ENCODE measurements around the gene TLE3.
A peak's percentile ranks its signal among the peaks of the same experiment; 100 is the strongest.

The TLE3 gene

GRCh38 chr15:70098461-70099166 lies 897 bp upstream of the TLE3 start:
- Histone ChIP-seq H3K4me1 (ENCODE audit: insufficient read depth, low read length) (peaks cover 19% of the 10 kb centered on the region), H3K9ac (ENCODE audit: low read depth, low read length) (peak overlapping the region; percentile 99), H3K36me3 (ENCODE audit: insufficient read depth, low read length) (no peaks in the 10 kb centered on the region; the same call in 1 of the 2 replicates), H3K9me3 (ENCODE audit: control insufficient read depth, insufficient read depth, low read length) (no peaks in the 10 kb centered on the region)

GRCh38 chr15:70098153-70098460 lies 390 bp upstream of the TLE3 start:
- Histone ChIP-seq H3K9ac (ENCODE audit: low read depth, low read length) (peak overlapping the region; percentile 99; the same call in 1 of the 2 replicates), H3K36me3 (ENCODE audit: insufficient read depth, low read length) (no peaks in the 10 kb centered on the region; the same call in 1 of the 2 replicates), H3K9me3 (ENCODE audit: control insufficient read depth, insufficient read depth, low read length) (no peaks in the 10 kb centered on the region), H3K4me1 (ENCODE audit: insufficient read depth, low read length) (peaks cover 24% of the 10 kb centered on the region)

DNA sequence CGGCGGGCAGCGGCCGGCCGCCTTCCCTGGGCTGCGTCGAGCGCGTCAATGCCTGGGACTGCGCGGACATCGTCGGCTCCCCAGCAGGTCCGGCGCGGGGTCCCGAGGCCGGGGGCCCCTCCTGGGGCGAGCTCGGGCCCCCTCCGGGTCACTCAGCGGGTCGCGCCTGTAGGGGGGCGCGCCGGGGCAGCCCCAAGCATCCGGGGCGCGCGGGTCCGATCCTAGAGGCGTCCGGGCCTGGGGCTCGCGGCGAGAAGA lies 725 bp downstream of the TLE3 start:
- H3K4me1 ChIP-seq (ENCODE audit: insufficient read depth, low read length), result peaks cover 35% of the 10 kb centered on the region
- no peaks in the 10 kb centered on the region for H3K9me3 ChIP-seq (ENCODE audit: control insufficient read depth, insufficient read depth, low read length)
- H3K9ac ChIP-seq (ENCODE audit: low read depth, low read length), result peak overlapping the region; percentile 99
- H3K36me3 ChIP-seq (ENCODE audit: insufficient read depth, low read length), result peaks cover 9% of the 10 kb centered on the region

GRCh38 chr15:70096215-70097062 lies 1.3 kb downstream of the TLE3 start:
- Histone ChIP-seq H3K9me3 (ENCODE audit: control insufficient read depth, insufficient read depth, low read length) (no peaks in the 10 kb centered on the region), H3K4me1 (ENCODE audit: insufficient read depth, low read length) (peaks cover 36% of the 10 kb centered on the region), H3K36me3 (ENCODE audit: insufficient read depth, low read length) (peaks cover 12% of the 10 kb centered on the region), H3K9ac (ENCODE audit: low read depth, low read length) (peak overlapping the region; percentile 99)

GRCh38 chr15:70095408-70096214 lies 2.1 kb downstream of the TLE3 start:
- no peaks in the 10 kb centered on the region for H3K9me3 ChIP-seq (ENCODE audit: control insufficient read depth, insufficient read depth, low read length)
- H3K4me1 ChIP-seq (ENCODE audit: insufficient read depth, low read length), result peaks cover 43% of the 10 kb centered on the region
- peaks cover 13% of the 10 kb centered on the region for H3K36me3 ChIP-seq (ENCODE audit: insufficient read depth, low read length)
- peak overlapping the region; percentile 99 for H3K9ac ChIP-seq (ENCODE audit: low read depth, low read length)

DNA sequence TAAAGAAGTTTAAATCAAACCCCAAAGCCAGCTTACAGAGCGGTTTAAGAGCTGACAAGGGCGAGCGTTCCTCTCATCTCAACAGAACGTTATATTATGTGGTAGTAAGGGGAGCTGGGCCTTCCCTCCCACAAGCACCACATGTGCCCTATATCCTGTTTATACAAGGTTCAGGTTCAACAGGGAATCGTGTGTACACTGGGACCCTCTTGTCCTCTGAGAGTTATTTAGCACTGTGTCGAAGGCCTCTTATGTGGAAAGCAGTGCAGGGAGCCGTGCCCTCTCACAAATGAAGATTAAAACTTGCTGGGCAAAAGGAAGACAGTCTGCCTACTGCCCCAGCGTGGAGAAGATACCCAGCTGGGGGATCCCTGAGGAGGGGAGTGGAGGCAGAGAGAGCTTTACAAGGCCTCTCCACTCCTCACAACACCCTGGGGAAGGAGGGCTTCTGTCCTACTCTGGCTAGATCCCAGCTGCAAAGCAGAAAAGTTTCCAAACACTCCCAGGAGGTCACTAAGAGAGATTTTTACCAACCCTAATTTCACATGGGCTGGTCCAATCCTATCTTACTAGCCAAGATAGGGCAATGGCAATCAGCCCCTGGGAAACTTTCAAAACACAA lies 2.9 kb downstream of the TLE3 start:
- Histone ChIP-seq H3K36me3 (ENCODE audit: insufficient read depth, low read length) (peaks cover 13% of the 10 kb centered on the region), H3K9me3 (ENCODE audit: control insufficient read depth, insufficient read depth, low read length) (no peaks in the 10 kb centered on the region), H3K4me1 (ENCODE audit: insufficient read depth, low read length) (peaks cover 51% of the 10 kb centered on the region), H3K9ac (ENCODE audit: low read depth, low read length) (peak overlapping the region; percentile 99)

DNA sequence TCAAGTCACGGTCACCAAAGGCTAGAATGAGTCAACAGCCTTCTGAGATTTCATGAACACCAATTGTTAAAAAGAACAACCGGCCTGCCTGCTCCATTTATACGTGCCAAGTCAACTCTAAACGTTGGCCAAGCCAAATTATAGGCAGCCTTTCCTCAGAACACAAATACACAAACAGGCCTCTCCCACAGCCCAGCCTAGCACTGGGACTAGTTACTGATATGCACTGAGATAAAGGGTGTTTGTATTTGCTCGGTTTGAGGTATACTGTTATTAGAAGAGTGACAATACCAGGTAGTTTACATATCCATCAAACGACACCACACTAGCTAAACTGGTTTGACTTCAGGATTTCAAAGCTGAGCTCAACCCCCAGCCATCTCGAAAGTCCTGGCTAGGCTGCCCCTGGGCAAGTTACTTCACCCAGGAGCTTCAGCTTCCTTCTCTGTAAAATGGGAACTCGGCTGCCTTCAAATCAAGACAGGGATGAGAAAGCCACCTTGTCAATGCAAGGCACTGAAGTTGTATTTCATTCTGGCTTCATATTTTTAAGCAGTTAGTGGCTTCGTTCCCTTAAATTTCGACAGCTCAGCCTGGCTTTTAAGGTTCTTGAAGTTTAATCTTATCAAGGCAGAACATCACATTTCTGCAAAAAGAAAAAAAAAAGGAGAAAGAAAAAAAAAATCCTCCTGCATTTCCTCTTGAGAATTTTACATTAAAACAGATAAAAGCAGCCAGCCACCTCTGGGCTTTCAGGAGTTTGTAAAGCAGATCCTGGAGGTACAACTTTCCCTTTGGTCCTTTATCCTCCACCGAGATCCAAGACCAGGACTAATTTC lies 4.0 kb downstream of the TLE3 start:
- H3K9me3 ChIP-seq (ENCODE audit: control insufficient read depth, insufficient read depth, low read length), result no peaks in the 10 kb centered on the region
- H3K9ac ChIP-seq (ENCODE audit: low read depth, low read length), result no peak overlapping the region
- H3K36me3 ChIP-seq (ENCODE audit: insufficient read depth, low read length), result peaks cover 13% of the 10 kb centered on the region
- peaks cover 62% of the 10 kb centered on the region for H3K4me1 ChIP-seq (ENCODE audit: insufficient read depth, low read length)

GRCh38 chr15:70093070-70093469 lies 4.6 kb downstream of the TLE3 start:
- no peak overlapping the region for H3K9ac ChIP-seq (ENCODE audit: low read depth, low read length)
- H3K36me3 ChIP-seq (ENCODE audit: insufficient read depth, low read length), result peaks cover 13% of the 10 kb centered on the region
- no peaks in the 10 kb centered on the region for H3K9me3 ChIP-seq (ENCODE audit: control insufficient read depth, insufficient read depth, low read length)
- H3K4me1 ChIP-seq (ENCODE audit: insufficient read depth, low read length), result peaks cover 67% of the 10 kb centered on the region

DNA sequence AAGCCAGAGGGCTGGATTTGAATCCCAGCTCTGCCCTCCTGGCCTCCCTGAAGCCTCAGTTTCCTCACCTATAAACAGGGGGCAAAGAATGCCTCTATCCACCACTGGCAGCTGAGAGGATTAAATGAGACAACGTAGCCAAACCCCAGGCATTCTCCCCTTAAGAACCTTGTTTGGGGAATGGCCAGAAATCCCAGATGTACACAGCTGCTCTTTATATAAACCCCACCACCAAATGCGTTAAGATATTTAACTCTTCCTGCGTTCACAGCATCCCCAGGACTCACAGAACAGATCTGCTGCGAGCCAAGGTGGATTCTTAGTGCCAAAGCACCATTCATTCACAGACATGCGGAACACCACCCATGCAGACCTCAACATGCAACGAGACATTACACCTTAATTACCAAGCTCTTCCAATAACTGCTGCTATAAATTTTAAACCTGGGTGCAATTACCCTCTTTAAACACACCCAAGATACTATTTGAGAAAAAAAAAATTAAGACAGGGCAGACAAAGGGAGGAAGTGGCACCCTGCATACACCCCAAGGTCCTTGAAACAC lies 5.2 kb downstream of the TLE3 start:
- peaks cover 72% of the 10 kb centered on the region for H3K4me1 ChIP-seq (ENCODE audit: insufficient read depth, low read length)

GRCh38 chr15:70091726-70092463 lies 5.8 kb downstream of the TLE3 start:
- peaks cover 78% of the 10 kb centered on the region for H3K4me1 ChIP-seq (ENCODE audit: insufficient read depth, low read length)
- H3K9ac ChIP-seq (ENCODE audit: low read depth, low read length), result no peak overlapping the region
- H3K36me3 ChIP-seq (ENCODE audit: insufficient read depth, low read length), result peaks cover 13% of the 10 kb centered on the region
- H3K9me3 ChIP-seq (ENCODE audit: control insufficient read depth, insufficient read depth, low read length), result no peaks in the 10 kb centered on the region

More for the DNA sequence above, 5.2 kb downstream of the TLE3 start:
- no peak overlapping the region for H3K9ac ChIP-seq (ENCODE audit: low read depth, low read length)
- H3K9me3 ChIP-seq (ENCODE audit: control insufficient read depth, insufficient read depth, low read length), result no peaks in the 10 kb centered on the region
- H3K36me3 ChIP-seq (ENCODE audit: insufficient read depth, low read length), result peaks cover 13% of the 10 kb centered on the region

DNA sequence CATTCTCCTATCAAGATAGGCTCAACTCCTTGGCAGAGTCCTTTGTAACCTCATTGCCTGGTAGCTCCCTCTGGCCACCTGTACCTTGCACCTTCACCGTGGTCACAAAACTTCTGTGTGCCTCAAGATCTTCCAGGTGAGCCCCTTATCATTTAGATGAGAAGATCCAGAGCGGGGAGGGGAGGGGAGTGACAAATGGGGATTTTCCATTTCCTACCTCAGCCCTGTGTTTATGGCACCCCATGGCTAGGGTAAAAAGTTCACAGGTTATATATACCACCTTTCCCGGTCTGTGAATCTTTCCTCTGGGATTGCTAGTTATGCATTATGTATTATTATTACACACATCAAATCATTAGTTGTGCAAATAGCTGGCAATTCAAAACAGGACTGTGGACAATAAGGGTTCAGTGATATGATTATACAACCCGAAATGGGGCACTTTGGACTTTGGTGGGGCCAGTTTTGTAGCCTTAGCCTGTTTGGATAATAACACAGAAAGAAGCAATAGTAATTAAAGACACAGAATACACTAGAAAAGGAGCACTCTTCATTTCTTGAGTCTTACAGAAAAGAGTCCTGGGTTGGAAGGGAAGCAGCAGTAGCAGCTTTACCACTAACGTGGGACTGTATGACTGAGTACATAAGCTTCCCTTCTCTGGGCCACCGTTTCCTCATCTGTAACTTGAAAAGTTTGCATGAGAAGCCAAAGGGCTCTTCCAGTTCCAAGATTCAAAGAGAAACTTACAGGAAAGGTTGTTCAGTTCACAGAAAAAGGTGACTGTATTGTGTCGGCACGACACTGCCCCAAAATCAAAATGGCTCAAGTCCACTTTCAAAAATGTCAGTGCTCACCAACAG lies 7.1 kb downstream of the TLE3 start:
- Histone ChIP-seq H3K9me3 (ENCODE audit: control insufficient read depth, insufficient read depth, low read length) (no peaks in the 10 kb centered on the region), H3K4me1 (ENCODE audit: insufficient read depth, low read length) (peaks cover 79% of the 10 kb centered on the region), H3K9ac (ENCODE audit: low read depth, low read length) (no peak overlapping the region), H3K36me3 (ENCODE audit: insufficient read depth, low read length) (peaks cover 13% of the 10 kb centered on the region)

- Histone ChIP-seq H3K9ac (ENCODE audit: low read depth, low read length) (no peak overlapping the region), H3K4me1 (ENCODE audit: insufficient read depth, low read length) (peaks cover 75% of the 10 kb centered on the region), H3K9me3 (ENCODE audit: control insufficient read depth, insufficient read depth, low read length) (no peaks in the 10 kb centered on the region), H3K36me3 (ENCODE audit: insufficient read depth, low read length) (peaks cover 13% of the 10 kb centered on the region)
Observed at GRCh38 chr15:70089692-70089971, 8.1 kb downstream of the TLE3 start.
